Adipose tissue (tissue), 3 donors: ENCODE measurements around the gene ZSCAN5A. TPM values are rescaled to one million over a fixed set of nuclear protein-coding genes. Genes with fewer than 3 reads are reported as not detected.
"Not testable (repeated sequence)": the region's sequence is repeated elsewhere in the genome, so short reads cannot be mapped to it uniquely, and the experiment has no call there.

Experiments
- H3K27ac ChIP-seq: one replicate; pipeline ENCODE4 v1.5.1; 2013; ENCODE audit warnings: low read depth, low read length
- WGBS, 3 donors: extraction: QIAGEN DNeasy Blood & Tissue Kit; methylation state at CpG; one replicate each; pipeline ENCODE4 v1.1.7; 2013; 5-methylcytosine and 5-hydroxymethylcytosine counted together
- polyA plus RNA-seq, 3 donors: library from polyadenylated mRNA; stranded (reverse); fragments of 200-250 nt; gene quantifications; one replicate each; pipeline ENCODE4 v1.2.3, GENCODE V29; 2013
- donor health status: healthy with polysubstance abuse.
- donor health status: Bipolar disorder and iron deficiency.
- donor health status: healthy.

The ZSCAN5A gene
- polyA plus RNA-seq, result 1 to 10 TPM; 3.2 to 7.5 (median 4.3) TPM

- 0 to 1% (median 0%) methylated on average over 46 to 47 of the region's 47 CpGs for WGBS, 3 donors
These were observed at the start of gene ZSCAN5A for GRCh38 chr19:56314381-56315076. TSS of gene ZSCAN5A (minus strand) at chr19:56314839. CDS start at chr19:56225046, 89,793 bp downstream.

GRCh38 chr19:56360841-56361240 is 46.2 kb upstream of the ZSCAN5A start:
- 90 to 95% (median 94%) methylated on average over 2 of the region's 2 CpGs for WGBS, 3 donors

More at GRCh38 chr19:56314381-56315076, at the start of gene ZSCAN5A:
- H3K27ac ChIP-seq, result peak within 1 kb of the TSS; percentile 98

DNA sequence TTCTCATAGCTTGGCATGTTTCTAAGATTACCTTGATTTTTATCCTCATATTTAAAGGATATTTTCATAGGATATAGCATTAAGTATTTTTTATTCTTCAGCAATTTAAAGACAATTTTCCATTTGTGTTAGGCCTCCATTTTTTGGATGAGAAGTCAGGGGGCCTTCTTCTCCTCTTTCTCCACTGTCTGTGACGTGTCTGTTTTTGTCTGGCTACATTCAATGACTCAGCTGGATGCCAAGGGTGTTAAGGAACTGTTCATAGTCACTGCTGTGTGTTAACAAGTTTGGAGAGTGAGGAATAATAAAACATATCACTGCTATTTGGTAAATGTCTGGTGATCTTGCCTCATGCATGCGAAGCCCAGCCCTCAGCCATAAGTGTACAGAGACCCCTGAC is 42.3 kb upstream of the ZSCAN5A start:
- WGBS, 3 donors, result 85 to 92% (median 90%) methylated on average over 2 of the region's 2 CpGs
- no peak overlapping the region for H3K27ac ChIP-seq

More at GRCh38 chr19:56360841-56361240, 46.2 kb upstream of the ZSCAN5A start:
- no peak overlapping the region for H3K27ac ChIP-seq

DNA sequence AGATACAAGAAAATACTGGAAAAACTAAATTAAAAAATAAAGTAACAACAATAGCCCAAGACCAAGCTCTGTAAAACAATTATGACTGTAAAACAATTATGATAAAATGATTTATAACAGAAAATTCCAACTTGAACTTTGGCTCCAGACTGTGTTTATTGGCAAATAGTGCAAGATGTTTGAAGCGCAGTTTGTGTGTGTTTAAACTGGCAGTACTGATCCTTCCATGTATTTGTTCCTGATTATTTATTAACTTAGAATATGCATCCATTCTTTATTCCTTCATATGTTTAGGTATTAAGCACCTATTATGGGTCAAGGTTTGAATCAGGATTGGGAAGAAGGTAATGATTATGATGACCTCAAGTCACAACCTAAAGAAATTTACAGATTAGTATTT is 40.9 kb upstream of the ZSCAN5A start:
- WGBS, 3 donors, result 42 to 95% (median 94%) methylated on average over 1 of the region's 1 CpG
- no peak overlapping the region for H3K27ac ChIP-seq

- no peak overlapping the region for H3K27ac ChIP-seq
- WGBS, 3 donors, result 78 to 86% (median 82%) methylated on average over 6 of the region's 6 CpGs
These were observed 36.6 kb upstream of the ZSCAN5A start for GRCh38 chr19:56351208-56351607.

- WGBS, 3 donors, result 17 to 24% (median 17%) methylated on average over 8 of the region's 8 CpGs
- H3K27ac ChIP-seq, result no peak overlapping the region
These were observed 35.9 kb upstream of the ZSCAN5A start for GRCh38 chr19:56350416-56351045.

GRCh38 chr19:56348289-56348877 is 33.7 kb upstream of the ZSCAN5A start:
- no peak overlapping the region for H3K27ac ChIP-seq
- WGBS, 3 donors, result 66 to 72% (median 69%) methylated on average over 5 of the region's 5 CpGs

DNA sequence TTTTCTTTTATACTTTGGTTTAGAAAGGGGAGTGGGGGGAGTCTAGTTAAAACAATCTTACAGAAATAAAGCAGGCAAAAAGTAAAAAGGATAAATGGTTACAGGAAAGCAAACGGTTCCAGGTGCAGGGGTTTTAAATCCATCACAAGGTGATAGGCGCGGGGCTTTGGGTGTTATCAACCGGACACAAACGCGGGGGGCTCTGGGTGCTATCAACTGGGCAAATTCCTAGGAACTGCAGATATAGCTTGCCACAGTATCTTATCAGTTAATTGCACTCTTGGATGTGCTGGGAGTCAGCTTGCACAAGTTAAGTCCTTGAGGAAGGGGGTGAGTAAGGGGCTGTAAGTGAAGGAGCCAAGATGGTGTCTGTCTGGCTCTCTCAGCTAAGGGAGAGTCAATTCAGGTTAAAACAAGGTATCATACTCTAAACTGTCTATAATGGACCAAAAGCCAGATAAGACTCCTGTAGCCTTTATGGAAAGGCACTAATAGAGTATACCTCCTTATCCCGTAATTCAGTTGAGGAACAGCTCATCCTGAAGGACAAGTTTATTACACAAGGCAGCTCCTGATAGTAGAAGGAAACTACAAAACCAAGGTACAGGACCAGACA is 32.6 kb upstream of the ZSCAN5A start:
- no peak overlapping the region for H3K27ac ChIP-seq
- WGBS, 3 donors, result 46 to 74% (median 64%) methylated on average over 7 of the region's 7 CpGs

DNA sequence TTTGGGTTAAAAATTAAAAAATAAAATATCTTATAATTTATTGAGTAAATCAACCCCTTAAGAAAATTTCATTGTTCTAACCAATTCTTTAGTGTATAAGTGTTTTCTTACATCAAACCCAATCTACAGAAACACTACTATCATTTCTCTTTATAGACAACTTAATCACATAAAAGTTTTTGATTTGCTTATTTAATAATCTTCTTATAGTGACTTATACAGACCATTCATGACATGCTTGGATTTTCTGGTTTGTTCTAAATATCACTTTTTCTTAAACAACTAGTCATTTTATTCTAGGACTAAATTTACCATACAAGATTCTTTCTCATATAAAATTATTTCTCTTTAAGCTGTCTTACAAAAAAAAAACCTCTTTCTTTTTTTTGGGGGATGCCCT is 27.3 kb upstream of the ZSCAN5A start:
- H3K27ac ChIP-seq, result no peak overlapping the region

GRCh38 chr19:56339031-56339430 is 24.4 kb upstream of the ZSCAN5A start:
- 82 to 95% (median 83%) methylated on average over 6 of the region's 10 CpGs for WGBS, 3 donors
- H3K27ac ChIP-seq, result not testable (repeated sequence)

DNA sequence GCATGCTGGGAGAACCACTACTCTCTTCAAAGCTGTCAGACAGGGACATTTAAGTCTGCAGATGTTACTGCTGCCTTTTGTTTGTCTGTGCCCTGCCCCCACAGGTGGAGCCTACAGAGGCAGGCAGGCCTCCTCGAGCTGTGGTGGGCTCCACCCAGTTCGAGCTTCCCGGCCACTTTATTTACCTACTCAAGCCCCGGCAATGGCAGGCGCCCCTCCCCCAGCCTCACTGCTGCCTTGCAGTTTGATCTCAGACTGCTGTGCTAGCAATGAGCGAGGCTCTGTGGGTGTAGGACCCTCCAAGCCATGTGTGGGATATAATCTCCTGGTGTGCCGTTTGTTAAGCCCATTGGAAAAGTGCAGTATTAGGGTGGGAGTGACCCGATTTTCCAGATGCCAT is 22.4 kb upstream of the ZSCAN5A start:
- WGBS, 3 donors, result 79 to 88% (median 85%) methylated on average over 8 of the region's 8 CpGs
- H3K27ac ChIP-seq, result not testable (repeated sequence)

GRCh38 chr19:56335371-56335770 is 20.7 kb upstream of the ZSCAN5A start:
- not testable (repeated sequence) for H3K27ac ChIP-seq

DNA sequence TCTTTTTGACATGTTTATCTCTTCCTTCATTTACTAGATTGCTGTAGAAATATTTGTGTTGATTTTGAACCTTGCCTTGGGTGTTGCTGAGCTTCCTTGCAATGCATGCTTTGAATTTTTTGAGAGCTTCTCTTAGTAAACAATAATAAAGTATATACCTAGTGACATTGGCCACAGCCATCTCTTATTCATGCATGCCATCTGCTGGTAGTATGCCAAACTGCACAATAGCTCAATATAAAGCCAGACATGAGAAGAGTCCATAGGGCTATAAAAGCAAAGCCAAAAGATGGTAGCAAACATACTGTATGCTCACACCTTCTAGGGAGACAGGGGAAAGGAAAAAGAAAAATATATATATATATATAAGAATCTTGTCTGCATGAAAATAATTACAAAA is 18.9 kb upstream of the ZSCAN5A start:
- no peak overlapping the region for H3K27ac ChIP-seq

GRCh38 chr19:56332695-56333094 is 18.1 kb upstream of the ZSCAN5A start:
- no peak overlapping the region for H3K27ac ChIP-seq

- H3K27ac ChIP-seq, result no peak overlapping the region
- WGBS, 3 donors, result 33 to 45% (median 42%) methylated on average over 1 of the region's 1 CpG
These were observed 9.8 kb upstream of the ZSCAN5A start for GRCh38 chr19:56324436-56324835.

- H3K27ac ChIP-seq, result no peak overlapping the region
- 57 to 74% (median 58%) methylated on average over 7 of the region's 7 CpGs for WGBS, 3 donors
These were observed 7.4 kb upstream of the ZSCAN5A start for GRCh38 chr19:56321989-56322440.

DNA sequence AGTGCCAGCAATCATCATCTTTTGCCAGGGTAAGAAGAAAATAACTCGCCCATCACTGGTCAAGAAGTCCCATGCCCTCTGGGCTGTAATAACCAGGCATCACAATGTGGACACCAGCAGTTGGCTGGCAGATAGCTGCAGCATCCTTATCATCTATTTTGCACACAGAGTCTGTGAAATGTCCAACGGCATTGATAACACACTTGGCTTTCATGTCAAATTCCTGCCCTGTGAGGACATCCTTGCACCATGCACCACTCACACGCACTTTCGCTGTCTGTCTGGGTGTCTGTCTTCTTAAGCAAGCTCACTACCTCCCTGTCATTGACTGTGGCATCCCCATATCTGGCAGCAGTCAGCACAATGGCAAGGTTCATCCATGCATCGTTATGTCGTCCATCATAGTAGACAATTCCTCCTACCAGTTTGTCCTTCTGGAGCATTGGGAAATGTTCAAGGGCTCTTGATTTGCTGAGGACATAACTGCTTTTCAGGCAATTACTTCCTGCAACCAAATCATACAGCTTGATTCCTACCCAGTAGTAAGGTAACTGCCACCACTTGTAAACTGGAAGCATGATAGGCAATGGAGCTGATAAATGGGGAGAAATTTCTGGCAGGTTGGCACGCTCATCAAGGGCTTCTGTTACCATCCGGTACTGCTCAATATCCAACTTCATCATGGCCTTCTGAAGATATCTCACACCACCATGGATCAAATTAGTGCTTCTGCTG is 6.8 kb upstream of the ZSCAN5A start:
- H3K27ac ChIP-seq, result no peak overlapping the region
- 72 to 89% (median 78%) methylated on average over 8 of the region's 8 CpGs for WGBS, 3 donors

- WGBS, 3 donors, result 51 to 75% (median 69%) methylated on average over 3 of the region's 3 CpGs
- no peak overlapping the region for H3K27ac ChIP-seq
These were observed 5.4 kb upstream of the ZSCAN5A start for GRCh38 chr19:56319991-56320390.

GRCh38 chr19:56317749-56318148 is 3.1 kb upstream of the ZSCAN5A start:
- no peak overlapping the region for H3K27ac ChIP-seq
- 57 to 70% (median 62%) methylated on average over 2 of the region's 2 CpGs for WGBS, 3 donors
